ENCODE measurements around the gene TMPRSS6. TPM values are rescaled to one million over a fixed set of nuclear protein-coding genes. Genes with fewer than 3 reads are reported as not detected.

TMPRSS6 gene
- total and polyA plus RNA-seq, 2 of the 13 experiments (the other 11 are each of a cell fraction or from before 2014, with no cell fraction given) = 4.2 to 4.8 TPM

GRCh38 chr22:37109242-37109917 is at the start of gene TMPRSS6 (continued):
- TF ChIP-seq, protein P1, sequence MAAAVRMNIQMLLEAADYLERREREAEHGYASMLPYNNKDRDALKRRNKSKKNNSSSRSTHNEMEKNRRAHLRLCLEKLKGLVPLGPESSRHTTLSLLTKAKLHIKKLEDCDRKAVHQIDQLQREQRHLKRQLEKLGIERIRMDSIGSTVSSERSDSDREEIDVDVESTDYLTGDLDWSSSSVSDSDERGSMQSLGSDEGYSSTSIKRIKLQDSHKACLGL (CRISPR knock-in tag; IDR thresholded peaks at IDR 0.05) = 0 out of 2 replicates have a peak, but pooled peaks have one; percentile 20
- TF ChIP-seq ZNF136 (CRISPR knock-in tag; IDR thresholded peaks at IDR 0.05; ENCODE audit: low read depth) = no peak
- peak in 1 of 2 experiments; percentile 76; a peak in 1 of 4 replicates for TF ChIP-seq EP300 (IDR thresholded peaks at IDR 0.05; ENCODE audit: low read depth in 2 of 2, low read length in 2 of 2)
- no peak for TF ChIP-seq EP300 (CRISPR knock-in tag; IDR thresholded peaks at IDR 0.05; ENCODE audit: borderline replicate concordance)
- TF ChIP-seq ZNF235 (CRISPR knock-in tag; IDR thresholded peaks at IDR 0.05; ENCODE audit: borderline replicate concordance) = 0 out of 2 replicates have a peak, but pooled peaks have one; percentile 51
- 0 out of 2 replicates have a peak, but pooled peaks have one; percentile 63 for TF ChIP-seq ZNF776 (CRISPR knock-in tag; IDR thresholded peaks at IDR 0.05)
- no peak for TF ChIP-seq NKX3-1 (CRISPR knock-in tag; IDR thresholded peaks at IDR 0.05)
- TF ChIP-seq, protein P2, sequence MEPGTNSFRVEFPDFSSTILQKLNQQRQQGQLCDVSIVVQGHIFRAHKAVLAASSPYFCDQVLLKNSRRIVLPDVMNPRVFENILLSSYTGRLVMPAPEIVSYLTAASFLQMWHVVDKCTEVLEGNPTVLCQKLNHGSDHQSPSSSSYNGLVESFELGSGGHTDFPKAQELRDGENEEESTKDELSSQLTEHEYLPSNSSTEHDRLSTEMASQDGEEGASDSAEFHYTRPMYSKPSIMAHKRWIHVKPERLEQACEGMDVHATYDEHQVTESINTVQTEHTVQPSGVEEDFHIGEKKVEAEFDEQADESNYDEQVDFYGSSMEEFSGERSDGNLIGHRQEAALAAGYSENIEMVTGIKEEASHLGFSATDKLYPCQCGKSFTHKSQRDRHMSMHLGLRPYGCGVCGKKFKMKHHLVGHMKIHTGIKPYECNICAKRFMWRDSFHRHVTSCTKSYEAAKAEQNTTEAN (CRISPR knock-in tag; conservative IDR thresholded peaks at IDR 0.05) = no peak
- no peak for TF ChIP-seq HNRNPUL1 (IDR thresholded peaks at IDR 0.05; ENCODE audit: low read depth, low read length)
- 0 out of 2 replicates have a peak, but pooled peaks have one; percentile 76 for TF ChIP-seq ZNF607 (CRISPR knock-in tag; IDR thresholded peaks at IDR 0.05; ENCODE audit: borderline replicate concordance)
- TF ChIP-seq RBFOX2 (IDR thresholded peaks at IDR 0.05; ENCODE audit: low read depth, low read length) = no peak
- TF ChIP-seq ZNF563 (CRISPR knock-in tag; IDR thresholded peaks at IDR 0.05) = 0 out of 2 replicates have a peak, but pooled peaks have one; percentile 41
- TF ChIP-seq NFKBIZ (CRISPR knock-in tag; IDR thresholded peaks at IDR 0.05) = no peak
- peak; percentile 81; the same call in 1 of the 2 replicates for TF ChIP-seq SNAPC4 (CRISPR knock-in tag; IDR thresholded peaks at IDR 0.05)
- TF ChIP-seq NFYC (CRISPR knock-in tag; IDR thresholded peaks at IDR 0.05) = no peak
- TF ChIP-seq ZNF292 (CRISPR knock-in tag; IDR thresholded peaks at IDR 0.05; ENCODE audit: borderline replicate concordance, low read depth) = peak; percentile 91
- TF ChIP-seq GPN1 (CRISPR knock-in tag; IDR thresholded peaks at IDR 0.05; ENCODE audit: borderline replicate concordance) = no peak
- peak; percentile 75; the same call in 1 of the 2 replicates for TF ChIP-seq SP5 (CRISPR knock-in tag; IDR thresholded peaks at IDR 0.05; ENCODE audit: borderline replicate concordance, low read depth)
- 0 out of 2 replicates have a peak, but pooled peaks have one; percentile 5 for TF ChIP-seq ZHX1 (CRISPR knock-in tag; IDR thresholded peaks at IDR 0.05; ENCODE audit: low read depth)
